IMR-90 (cell line): ENCODE results near the gene SIGLEC15.

Source experiments
- CHD1 ChIP-seq: IDR thresholded peaks from 2 replicates; pipeline ENCODE4 v1.6.1; 2012; ENCODE audit warnings: low read depth, low read length, improper control_type of control experiment
- CTCF ChIP-seq: conservative IDR thresholded peaks from 2 replicates; pipeline ENCODE4 v1.5.1; 2012; ENCODE audit warnings: mild to moderate bottlenecking, low read depth, low read length, improper control_type of control experiment
- ELK1 ChIP-seq: fragments of 150-350 bp; IDR thresholded peaks from 2 replicates; pipeline ENCODE4 v1.6.1; 2016; ENCODE audit warnings: low read depth, mild to moderate bottlenecking, low read length, moderate library complexity, borderline replicate concordance
- POLR2A ChIP-seq: IDR thresholded peaks from 2 replicates; pipeline ENCODE4 v1.6.1; 2012; ENCODE audit warnings: mild to moderate bottlenecking, low read depth, low read length
- RAD21 ChIP-seq: IDR thresholded peaks from 2 replicates; pipeline ENCODE4 v1.6.1; 2012; ENCODE audit warnings: low read length, improper control_type of control experiment
- SMC3 ChIP-seq: fragments of 150-350 bp; IDR thresholded peaks from 2 replicates; pipeline ENCODE4 v1.6.1; 2016; ENCODE audit warnings: low read depth, mild to moderate bottlenecking, antibody characterized with exemption, low read length, moderate library complexity
- USF2 ChIP-seq: fragments of 150-350 bp; IDR thresholded peaks from 2 replicates; pipeline ENCODE4 v1.6.1; 2017; ENCODE audit warnings: mild to moderate bottlenecking, antibody characterized with exemption, low read length, low read depth

- no peak for TF ChIP-seq POLR2A
- no peak for TF ChIP-seq CHD1
- TF ChIP-seq CTCF: no peak
- TF ChIP-seq ELK1: no peak
- TF ChIP-seq RAD21: no peak
- TF ChIP-seq USF2: no peak
- TF ChIP-seq SMC3: no peak
These were observed 609 bp downstream of the SIGLEC15 start for GRCh38 chr18:45826084-45826483.
